Mucosa of stomach (tissue), 1 donor: ENCODE results near the gene ZBTB45.
A peak's percentile ranks its signal among the peaks of the same experiment; 100 is the strongest.
"Not testable (repeated sequence)": the region's sequence is repeated elsewhere in the genome, so short reads cannot be mapped to it uniquely, and the experiment has no call there.

Experiments
- H3K27me3 ChIP-seq: one replicate; pipeline ENCODE4 v1.7.0; 2013; ENCODE audit warnings: mild to moderate bottlenecking, low read length; ENCODE audit not compliant: control insufficient read depth, insufficient read depth
- H3K36me3 ChIP-seq: one replicate; pipeline ENCODE4 v1.7.0; 2013; ENCODE audit warnings: low read length; ENCODE audit not compliant: control insufficient read depth, insufficient read depth
- H3K4me1 ChIP-seq: one replicate; pipeline ENCODE4 v1.7.0; 2013; ENCODE audit warnings: mild to moderate bottlenecking, low read length; ENCODE audit not compliant: control insufficient read depth, insufficient read depth
- H3K4me3 ChIP-seq: one replicate; pipeline ENCODE4 v1.7.0; 2013; ENCODE audit warnings: low read length
- H3K9ac ChIP-seq: one replicate; pipeline ENCODE4 v1.7.0; 2013; ENCODE audit warnings: mild to moderate bottlenecking, low read length, moderate library complexity
- H3K9me3 ChIP-seq: one replicate; pipeline ENCODE4 v1.7.0; 2013; ENCODE audit warnings: mild to moderate bottlenecking, low read length, moderate library complexity; ENCODE audit not compliant: control insufficient read depth
- donor health status: Pancreatic carcinoma.

ZBTB45 gene

DNA sequence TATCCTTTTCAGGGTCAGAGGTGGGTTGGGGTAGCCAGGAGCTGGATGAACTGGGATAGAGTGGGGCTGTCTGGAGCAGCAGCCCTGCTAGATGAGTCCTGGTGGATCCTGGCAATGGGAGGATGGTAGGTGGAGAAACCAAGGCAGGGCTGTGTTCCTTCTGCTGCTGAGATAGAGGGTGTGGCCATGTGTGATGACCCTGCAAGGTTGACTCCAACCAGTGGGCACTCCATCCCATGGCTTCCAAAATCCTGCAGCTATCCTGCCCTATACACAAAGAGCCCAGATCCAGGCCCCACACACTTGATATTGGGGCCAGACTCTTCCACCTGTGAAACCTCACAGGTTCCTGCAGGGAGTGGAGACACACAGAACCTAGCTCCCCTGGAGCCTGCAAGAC lies 45.8 kb downstream of the ZBTB45 start:
- Histone ChIP-seq H3K9ac (no peak overlapping the region), H3K4me3 (no peak overlapping the region), H3K4me1 (peaks cover 11% of the 10 kb centered on the region), H3K27me3 (no peaks in the 10 kb centered on the region), H3K9me3 (no peaks in the 10 kb centered on the region), H3K36me3 (no peaks in the 10 kb centered on the region)

DNA sequence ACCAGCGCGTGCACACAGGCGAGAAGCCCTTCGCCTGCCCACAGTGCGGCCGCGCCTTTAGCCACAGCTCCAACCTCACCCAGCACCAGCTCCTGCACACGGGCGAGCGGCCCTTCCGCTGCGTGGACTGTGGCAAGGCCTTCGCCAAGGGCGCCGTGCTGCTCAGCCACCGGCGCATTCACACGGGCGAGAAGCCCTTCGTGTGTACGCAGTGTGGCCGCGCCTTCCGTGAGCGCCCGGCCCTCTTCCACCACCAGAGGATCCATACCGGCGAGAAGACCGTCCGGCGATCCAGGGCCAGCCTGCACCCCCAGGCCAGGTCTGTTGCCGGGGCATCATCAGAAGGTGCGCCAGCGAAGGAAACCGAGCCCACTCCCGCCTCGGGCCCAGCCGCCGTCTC lies 47.9 kb downstream of the ZBTB45 start:
- peaks cover 17% of the 10 kb centered on the region for H3K4me1 ChIP-seq
- H3K36me3 ChIP-seq: no peaks in the 10 kb centered on the region
- H3K4me3 ChIP-seq: no peak overlapping the region
- no peaks in the 10 kb centered on the region for H3K27me3 ChIP-seq
- H3K9me3 ChIP-seq: no peaks in the 10 kb centered on the region
- no peak overlapping the region for H3K9ac ChIP-seq

DNA sequence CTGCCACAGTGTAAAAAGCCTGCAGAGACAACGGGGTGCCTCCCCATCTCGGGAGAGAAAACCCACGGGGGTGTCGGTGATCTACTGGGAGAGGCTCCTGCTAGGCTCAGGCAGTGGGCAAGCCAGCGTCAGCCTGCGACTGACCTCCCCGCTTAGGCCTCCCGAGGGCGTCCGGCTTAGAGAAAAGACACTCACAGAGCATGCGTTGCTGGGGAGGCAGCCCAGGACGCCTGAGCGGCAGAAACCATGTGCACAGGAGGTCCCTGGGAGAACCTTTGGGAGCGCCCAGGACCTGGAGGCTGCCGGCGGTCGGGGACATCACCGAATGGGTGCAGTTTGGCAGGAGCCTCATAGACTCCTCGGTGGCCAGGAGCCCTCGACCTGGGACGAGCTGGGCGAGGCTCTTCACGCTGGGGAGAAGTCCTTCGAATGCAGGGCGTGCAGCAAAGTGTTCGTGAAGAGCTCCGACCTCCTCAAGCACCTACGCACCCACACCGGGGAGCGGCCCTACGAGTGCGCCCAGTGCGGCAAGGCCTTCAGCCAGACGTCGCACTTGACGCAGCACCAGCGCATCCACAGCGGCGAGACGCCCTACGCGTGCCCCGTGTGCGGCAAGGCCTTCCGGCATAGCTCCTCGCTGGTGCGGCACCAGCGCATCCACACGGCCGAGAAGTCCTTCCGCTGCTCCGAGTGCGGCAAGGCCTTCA lies 48.6 kb downstream of the ZBTB45 start:
- H3K9ac ChIP-seq, H3K27me3 ChIP-seq, H3K4me3 ChIP-seq, H3K9me3 ChIP-seq, H3K36me3 ChIP-seq: not testable (repeated sequence)
- peaks cover 12% of the 10 kb centered on the region for H3K4me1 ChIP-seq

DNA sequence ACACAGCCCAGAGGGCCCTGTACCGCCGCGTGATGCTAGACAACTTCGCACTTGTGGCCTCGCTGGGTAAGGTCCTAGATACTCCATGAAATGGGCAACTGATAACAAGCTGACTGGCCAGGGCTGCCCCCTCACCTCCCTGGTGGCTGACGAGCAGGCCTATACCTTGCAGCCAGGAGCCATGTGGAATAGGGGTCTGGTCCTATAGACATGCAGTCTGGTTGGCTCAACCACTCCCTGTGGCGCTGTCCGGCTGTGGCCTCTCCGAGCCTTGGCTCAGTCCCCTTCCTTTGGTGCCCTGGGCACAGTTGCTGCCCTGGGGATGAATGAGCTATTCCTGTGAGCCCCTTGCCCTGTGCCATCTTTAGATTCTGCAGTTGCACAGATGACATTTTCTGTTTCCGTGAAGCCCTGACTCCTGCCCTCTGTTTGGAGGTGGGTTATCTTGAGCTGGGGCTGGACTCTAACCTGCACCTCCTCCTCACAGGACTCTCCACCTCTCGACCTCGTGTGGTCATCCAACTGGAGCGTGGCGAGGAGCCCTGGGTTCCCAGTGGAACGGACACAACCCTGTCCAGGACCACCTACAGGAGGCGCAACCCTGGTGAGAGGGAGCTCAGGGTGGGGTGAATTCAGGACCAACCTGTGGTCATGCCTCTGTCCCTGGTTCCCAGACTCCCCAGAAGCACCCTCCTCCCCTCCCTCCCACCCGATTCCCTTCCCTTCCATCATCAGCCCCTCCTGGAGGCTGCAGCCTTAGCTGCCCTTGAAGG lies 50.2 kb downstream of the ZBTB45 start:
- H3K4me1 ChIP-seq: peaks cover 12% of the 10 kb centered on the region
- H3K4me3 ChIP-seq: no peak overlapping the region
- no peaks in the 10 kb centered on the region for H3K27me3 ChIP-seq
- H3K9me3 ChIP-seq: no peaks in the 10 kb centered on the region
- no peak overlapping the region for H3K9ac ChIP-seq
- no peaks in the 10 kb centered on the region for H3K36me3 ChIP-seq

DNA sequence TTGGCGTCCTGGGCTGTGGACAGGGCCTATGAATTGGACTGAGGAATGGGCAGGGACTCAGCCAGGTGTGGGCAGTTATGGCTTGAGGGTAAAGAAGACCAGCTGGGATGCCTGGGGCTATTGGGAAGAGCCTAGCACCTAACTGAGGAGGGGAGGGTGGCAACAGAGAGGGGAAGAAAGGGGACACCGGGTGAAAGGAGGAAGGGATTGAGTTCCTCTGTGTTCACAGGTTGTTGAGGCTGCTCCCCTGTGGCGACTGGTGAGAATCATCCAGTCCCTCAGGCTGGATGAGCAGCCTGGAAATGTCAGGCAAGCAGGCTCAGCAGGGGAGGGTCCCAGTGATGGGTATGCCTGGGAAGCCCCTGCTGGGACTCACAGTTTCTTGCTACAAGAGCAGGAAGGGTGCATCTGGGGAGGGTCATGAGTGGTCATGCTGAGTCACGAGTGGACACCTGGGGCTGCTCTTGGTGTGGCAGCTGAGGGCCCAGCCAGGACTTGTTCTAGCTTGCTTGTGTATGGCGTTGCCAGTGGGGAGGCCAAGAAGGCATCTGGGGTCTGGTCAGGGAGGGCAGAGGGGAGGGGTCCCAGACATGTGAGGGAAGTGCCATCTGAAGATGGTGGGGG lies 51.3 kb downstream of the ZBTB45 start:
- Histone ChIP-seq H3K9me3 (no peaks in the 10 kb centered on the region), H3K27me3 (no peaks in the 10 kb centered on the region), H3K9ac (no peak overlapping the region), H3K36me3 (no peaks in the 10 kb centered on the region), H3K4me3 (no peak overlapping the region), H3K4me1 (peaks cover 12% of the 10 kb centered on the region)

DNA sequence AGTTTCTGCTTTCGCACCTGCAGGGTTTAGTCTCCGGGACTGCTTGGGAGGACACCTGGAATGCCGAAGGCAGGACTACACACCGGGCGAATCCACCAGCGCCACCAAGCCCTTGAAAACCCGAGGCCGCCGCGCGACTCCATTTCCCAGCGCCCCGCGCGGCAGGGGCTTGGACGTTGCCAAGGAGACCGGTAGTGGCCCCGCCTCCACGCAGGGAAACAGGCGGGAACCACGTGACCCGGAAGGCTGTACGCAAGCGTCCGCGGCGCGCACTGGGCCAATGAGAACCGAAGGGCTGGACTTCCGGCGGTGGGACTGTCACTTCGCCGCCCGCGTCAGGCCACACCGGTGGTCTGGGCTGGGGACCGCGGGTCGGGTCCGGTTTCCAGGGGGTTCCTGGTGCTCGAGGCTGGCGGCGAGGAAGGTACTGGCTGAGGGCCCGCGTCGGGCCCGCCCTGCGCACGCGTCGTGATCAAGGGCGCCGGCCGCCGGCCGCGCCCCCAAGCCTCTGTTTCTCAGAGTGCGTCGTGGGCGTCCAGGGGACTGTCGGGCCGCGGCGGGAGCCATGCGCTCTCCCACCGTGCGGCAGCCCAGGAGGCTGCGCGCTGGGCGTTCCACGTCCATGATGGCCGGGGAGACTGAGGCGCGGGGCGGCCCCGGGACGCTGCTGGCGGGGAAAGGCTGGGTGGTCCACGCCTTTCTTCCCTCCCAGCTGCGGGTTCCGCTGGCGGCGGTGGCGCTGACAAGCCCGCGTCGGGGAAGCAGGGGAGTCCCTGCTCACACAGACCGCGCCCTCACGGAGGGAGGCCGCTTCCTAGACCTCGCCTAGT lies 52.6 kb downstream of the ZBTB45 start, which contains the start of gene ZNF324:
Gene ZNF324 (plus strand): TSS at position 321 of the 830 bp plus-strand sequence. CDS start 2,106 bp downstream, outside the sequence.
- peak within 1 kb of the TSS; percentile 84 for H3K9ac ChIP-seq
- H3K36me3 ChIP-seq: no peaks in the 10 kb centered on the region
- H3K4me1 ChIP-seq: peaks cover 12% of the 10 kb centered on the region
- H3K9me3 ChIP-seq: no peaks in the 10 kb centered on the region
- H3K27me3 ChIP-seq: no peaks in the 10 kb centered on the region
- H3K4me3 ChIP-seq: peak within 1 kb of the TSS; percentile 74

DNA sequence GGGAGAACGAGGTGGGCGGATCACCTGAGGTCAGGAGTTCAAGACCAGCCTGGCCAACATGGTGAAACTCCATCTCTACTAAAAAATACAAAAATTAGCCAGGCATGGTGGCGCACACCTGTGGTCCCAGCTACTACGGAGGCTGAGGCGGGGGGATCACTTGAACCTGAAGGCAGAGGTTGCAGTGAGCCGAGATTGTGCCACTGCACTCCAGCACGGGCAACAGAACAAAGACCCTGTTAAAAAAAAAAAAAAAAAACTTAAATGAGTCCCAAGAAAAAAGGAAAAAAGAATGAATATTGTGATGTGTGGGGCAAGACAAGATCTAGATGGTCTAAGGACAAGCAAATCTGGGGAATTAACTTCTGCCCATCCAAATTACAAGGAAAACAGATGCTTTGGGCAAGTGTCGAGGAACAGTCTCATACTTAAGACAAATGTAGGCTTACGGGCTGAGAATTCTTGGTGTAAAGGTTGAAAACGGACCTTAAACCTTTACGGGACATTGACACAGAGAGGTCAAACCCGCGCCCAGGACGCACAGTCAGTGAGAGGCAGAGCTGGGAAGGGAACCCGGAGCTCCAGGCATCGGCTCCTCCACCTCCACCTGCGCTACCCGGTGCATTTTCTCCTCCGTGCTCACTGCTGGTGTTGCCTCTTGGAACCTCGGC lies 53.4 kb downstream of the ZBTB45 start:
- peaks cover 12% of the 10 kb centered on the region for H3K4me1 ChIP-seq
- H3K4me3 ChIP-seq: peak overlapping the region; percentile 74
- H3K36me3 ChIP-seq: no peaks in the 10 kb centered on the region
- peak overlapping the region; percentile 84 for H3K9ac ChIP-seq
- no peaks in the 10 kb centered on the region for H3K9me3 ChIP-seq
- no peaks in the 10 kb centered on the region for H3K27me3 ChIP-seq
